SK-N-MC (cell line): ENCODE data around the gene FMN2.

ENCODE experiments used
- DNase-seq: peaks from one replicate; pipeline ENCODE4 v3.0.0-alpha.2; 2011; ENCODE audit warnings: low read depth, low spot score
- H3K27ac ChIP-seq: fragments of 200-600 bp; sonication (generic); 2 replicates; pipeline ENCODE4 v1.5.1; 2016; ENCODE audit warnings: mixed run types
- H3K36me3 ChIP-seq: fragments of 200-600 bp; sonication (generic); 2 replicates; pipeline ENCODE4 v1.6.1; 2017; ENCODE audit warnings: antibody characterized with exemption, low read length, mixed read lengths; ENCODE audit not compliant: insufficient read depth
- H3K4me3 ChIP-seq: fragments of 200-600 bp; sonication (generic); 2 replicates; pipeline ENCODE4 v1.5.1; 2016
- H3K9ac ChIP-seq: fragments of 200-600 bp; sonication (generic); 2 replicates; pipeline ENCODE4 v1.8.0; 2017; ENCODE audit warnings: mixed run types, mixed read lengths; ENCODE audit not compliant: insufficient read length
- H3K9me3 ChIP-seq: fragments of 200-600 bp; sonication (generic); 2 replicates; pipeline ENCODE4 v1.6.1; 2017; ENCODE audit warnings: low read depth, mild to moderate bottlenecking, antibody characterized with exemption, low read length, moderate library complexity, mixed read lengths
- EZH2 ChIP-seq: fragments of 200-600 bp; sonication (generic); IDR thresholded peaks from one replicate; pipeline ENCODE4 v1.6.1; 2017; ENCODE audit warnings: antibody characterized with exemption
- FOXP2 ChIP-seq: optimal IDR thresholded peaks from 2 replicates; pipeline ENCODE3; 2011; ENCODE audit warnings: mild to moderate bottlenecking, moderate library complexity; ENCODE audit not compliant: insufficient read depth; ENCODE audit errors: extremely low read length, control extremely low read depth
- POLR2AphosphoS5 ChIP-seq: IDR thresholded peaks from 2 replicates; pipeline ENCODE4 v1.6.1; 2012; ENCODE audit warnings: mild to moderate bottlenecking, low read depth, low read length, borderline replicate concordance

The FMN2 gene

DNA sequence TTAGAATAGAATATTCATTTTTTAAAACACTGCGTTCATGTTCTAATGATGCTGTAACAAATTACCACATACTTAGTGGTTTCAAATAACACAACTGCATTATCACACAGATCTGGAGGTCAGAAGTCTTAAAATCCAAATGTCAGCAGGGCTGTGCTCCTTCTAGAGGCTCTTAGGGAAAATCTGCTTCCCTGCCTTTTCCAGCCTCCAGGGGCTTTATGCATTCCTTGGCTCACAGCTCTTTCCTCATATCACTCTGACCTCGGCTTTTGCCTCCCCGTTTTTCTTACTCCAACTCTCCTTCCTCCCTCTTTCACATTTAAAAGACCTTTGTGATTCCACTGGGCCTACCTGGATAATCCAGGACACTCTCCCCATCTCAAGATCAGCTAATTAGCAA is 18.6 kb upstream of the FMN2 start:
- no peak for DNase-seq
- no peak for TF ChIP-seq FOXP2
- TF ChIP-seq EZH2 = no peak
- TF ChIP-seq POLR2AphosphoS5 = no peak
- H3K36me3 ChIP-seq = no peaks in the 10 kb centered on the region
- H3K4me3 ChIP-seq = no peak overlapping the region
- no peak overlapping the region for H3K9ac ChIP-seq
- no peaks in the 10 kb centered on the region for H3K9me3 ChIP-seq
- H3K27ac ChIP-seq = no peak overlapping the region

DNA sequence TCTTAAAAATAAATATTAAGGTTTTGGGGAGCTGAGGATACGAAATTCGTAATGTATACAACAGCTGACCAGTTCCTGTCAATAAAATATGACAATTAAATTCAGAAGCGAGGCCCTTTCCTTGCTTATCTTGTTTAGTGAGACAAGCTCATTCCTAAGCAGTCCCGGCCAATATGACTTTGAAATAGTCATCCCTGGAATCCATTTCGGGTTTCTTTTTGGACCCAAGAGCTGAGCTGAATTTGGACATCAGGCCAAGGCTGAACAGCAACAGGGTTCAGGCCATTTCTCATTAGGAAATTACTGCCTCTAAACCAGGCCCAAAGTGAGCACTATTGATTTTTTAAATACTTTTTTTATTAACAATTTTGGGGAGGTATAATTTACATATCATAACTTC is 17.3 kb upstream of the FMN2 start:
- TF ChIP-seq FOXP2 = no peak
- TF ChIP-seq EZH2 = no peak
- TF ChIP-seq POLR2AphosphoS5 = no peak
- H3K4me3 ChIP-seq = no peak overlapping the region
- no peak for DNase-seq

DNA sequence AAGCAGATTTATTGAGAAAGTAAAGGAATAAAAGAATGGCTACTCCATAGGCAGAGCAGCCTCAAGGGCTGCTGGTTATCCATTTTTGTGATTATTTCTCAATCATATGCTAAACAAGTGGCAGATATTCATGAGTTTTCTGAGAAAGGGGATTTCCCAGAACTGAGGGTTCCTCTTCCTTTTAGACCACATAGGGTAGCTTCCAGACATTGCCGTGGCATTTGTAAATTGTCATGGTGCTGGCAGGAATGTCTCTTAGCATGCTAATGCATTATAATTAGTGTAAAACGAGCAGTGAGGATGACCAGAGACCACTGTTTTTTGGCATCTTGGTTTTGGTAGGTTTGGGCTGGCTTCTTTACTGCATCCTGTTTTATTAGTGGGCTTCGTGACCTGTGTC is 16.8 kb upstream of the FMN2 start:
- no peak overlapping the region for H3K27ac ChIP-seq
- H3K9ac ChIP-seq = no peak overlapping the region
- no peak for TF ChIP-seq POLR2AphosphoS5
- no peaks in the 10 kb centered on the region for H3K9me3 ChIP-seq
- H3K36me3 ChIP-seq = no peaks in the 10 kb centered on the region
- H3K4me3 ChIP-seq = no peak overlapping the region
- no peak for DNase-seq

More for the DNA sequence above, 17.3 kb upstream of the FMN2 start:
- H3K36me3 ChIP-seq = no peaks in the 10 kb centered on the region
- H3K27ac ChIP-seq = no peak overlapping the region
- no peak overlapping the region for H3K9ac ChIP-seq
- no peaks in the 10 kb centered on the region for H3K9me3 ChIP-seq

DNA sequence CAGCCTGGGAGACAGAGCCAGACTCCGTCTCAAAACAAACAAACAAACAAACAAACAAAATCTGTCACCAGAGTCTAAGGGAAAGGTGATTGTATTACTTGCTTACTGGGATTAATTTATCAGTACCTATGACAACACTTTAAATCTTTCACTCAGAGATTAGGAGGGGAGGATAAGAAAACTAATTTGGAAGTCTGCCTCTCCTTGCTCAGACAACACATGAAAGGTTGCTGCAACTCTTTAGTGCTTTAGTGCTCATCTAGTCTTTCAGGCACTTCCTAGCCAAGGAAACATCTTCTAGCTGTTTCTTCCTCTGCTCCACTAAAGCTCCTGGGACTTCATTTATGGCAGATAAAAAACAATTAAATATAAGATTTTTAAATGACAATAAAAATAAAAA is 7.3 kb upstream of the FMN2 start:
- Histone ChIP-seq H3K4me3 (no peak overlapping the region), H3K27ac (no peak overlapping the region), H3K9me3 (no peaks in the 10 kb centered on the region), H3K36me3 (no peaks in the 10 kb centered on the region), H3K9ac (no peak overlapping the region)
- DNase-seq = no peak
- TF ChIP-seq EZH2 (no peak), POLR2AphosphoS5 (no peak)

DNA sequence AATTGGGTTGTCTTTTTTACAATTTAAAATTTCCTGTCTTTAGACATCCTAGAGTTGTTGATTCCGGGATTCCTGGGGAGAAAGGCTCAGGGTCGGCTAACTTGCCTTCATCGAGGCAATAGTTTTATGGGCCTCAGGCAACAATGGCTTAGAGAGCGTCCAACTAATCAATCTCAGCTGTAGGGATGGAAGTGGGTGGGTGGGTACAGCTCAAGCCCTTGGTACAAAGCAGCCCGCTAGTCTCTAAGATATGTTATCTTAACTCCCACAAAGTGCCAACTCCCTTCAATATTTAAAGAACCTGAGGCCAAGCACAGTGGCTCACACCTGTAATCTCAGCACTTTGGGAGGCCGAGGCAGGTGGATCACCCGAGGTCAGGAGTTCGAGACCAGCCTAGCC is 6.9 kb upstream of the FMN2 start:
- no peak for DNase-seq
- H3K4me3 ChIP-seq = no peak overlapping the region
- TF ChIP-seq FOXP2 (no peak), POLR2AphosphoS5 (no peak), EZH2 (no peak)
- H3K27ac ChIP-seq = no peak overlapping the region
- no peaks in the 10 kb centered on the region for H3K36me3 ChIP-seq
- H3K9ac ChIP-seq = no peak overlapping the region
- no peaks in the 10 kb centered on the region for H3K9me3 ChIP-seq

DNA sequence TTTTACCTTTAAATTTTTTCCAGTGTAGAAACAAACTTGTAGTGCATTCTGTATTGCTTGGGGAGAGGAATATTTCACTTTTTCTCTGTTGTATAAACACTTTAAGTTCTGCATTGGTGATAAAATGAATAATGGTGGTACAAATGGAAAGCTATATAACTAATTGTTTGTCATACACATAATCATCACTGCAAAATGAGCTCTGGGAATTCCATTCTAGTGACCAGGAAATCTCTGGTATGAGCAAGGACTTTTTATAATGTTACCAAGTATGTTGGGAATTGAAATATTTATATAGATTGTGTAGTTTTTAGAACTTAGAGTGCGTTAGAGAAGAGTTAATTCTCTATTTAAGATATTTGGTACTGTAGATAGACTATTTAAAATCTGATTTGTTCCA is 5.0 kb upstream of the FMN2 start:
- H3K4me3 ChIP-seq = no peak overlapping the region
- no peak overlapping the region for H3K9ac ChIP-seq
- H3K27ac ChIP-seq = no peak overlapping the region
- H3K9me3 ChIP-seq = no peaks in the 10 kb centered on the region
- DNase-seq = no peak
- no peaks in the 10 kb centered on the region for H3K36me3 ChIP-seq
- TF ChIP-seq POLR2AphosphoS5 (no peak), EZH2 (no peak), FOXP2 (no peak)

DNA sequence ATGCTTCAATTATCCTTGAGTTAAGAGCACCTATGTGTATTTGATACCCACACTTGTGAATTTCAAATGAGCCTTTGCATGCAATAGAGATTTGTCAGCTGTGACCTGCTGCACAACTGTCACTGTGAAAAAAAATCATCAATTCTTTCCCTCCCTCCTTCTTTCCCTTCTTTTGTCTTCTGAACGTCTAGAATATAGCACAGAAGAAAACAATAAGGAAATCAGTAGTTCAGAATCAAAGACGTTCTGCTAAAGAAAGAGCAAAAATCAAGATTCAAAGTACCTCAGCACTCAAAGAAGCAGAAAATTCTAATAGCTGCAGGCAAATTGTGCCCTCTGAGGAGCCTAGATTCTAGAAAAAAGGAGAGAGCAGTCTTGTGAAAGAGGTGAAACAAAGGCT is 1.7 kb upstream of the FMN2 start:
- Histone ChIP-seq H3K36me3 (no peaks in the 10 kb centered on the region), H3K9ac (no peak overlapping the region), H3K9me3 (no peaks in the 10 kb centered on the region), H3K4me3 (no peak overlapping the region), H3K27ac (no peak overlapping the region)
- no peak for DNase-seq
- TF ChIP-seq FOXP2 = no peak
- no peak for TF ChIP-seq POLR2AphosphoS5
- TF ChIP-seq EZH2 = no peak

DNA sequence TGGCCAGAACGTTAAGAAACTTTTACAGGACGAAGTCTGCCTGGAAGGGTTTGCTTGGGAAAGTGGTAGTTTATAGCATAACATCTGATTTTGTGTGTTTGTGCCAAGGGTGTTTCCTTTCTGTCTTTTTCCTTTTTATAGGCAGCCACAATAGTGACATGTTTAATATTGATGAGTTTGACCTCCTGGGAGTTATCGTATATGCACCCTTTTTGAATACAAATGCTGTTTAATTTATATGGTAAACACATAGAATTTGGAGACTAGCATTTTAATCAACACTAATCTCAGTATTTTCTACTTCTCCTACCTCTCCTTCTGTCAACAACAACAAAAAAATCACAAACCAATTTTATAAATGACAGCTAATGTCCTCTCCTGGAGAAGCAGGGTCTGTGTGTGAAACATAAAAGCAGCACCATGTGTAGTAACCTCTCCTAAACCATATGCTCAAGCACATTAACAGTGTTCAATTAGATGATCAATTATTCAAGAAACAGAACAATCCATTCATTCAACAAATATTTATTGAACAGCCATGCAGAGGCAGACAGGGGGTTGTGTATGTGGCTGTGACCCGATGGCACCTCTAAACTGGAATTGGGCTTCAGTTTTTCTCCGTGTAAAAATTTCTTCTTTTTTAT is 604 bp upstream of the FMN2 start:
- TF ChIP-seq POLR2AphosphoS5 (no peak), FOXP2 (no peak), EZH2 (no peak)
- H3K27ac ChIP-seq = no peak overlapping the region
- H3K36me3 ChIP-seq = no peaks in the 10 kb centered on the region
- DNase-seq = no peak
- H3K9ac ChIP-seq = no peak overlapping the region
- H3K4me3 ChIP-seq = no peak overlapping the region; the same call in 1 of the 2 replicates
- H3K9me3 ChIP-seq = no peaks in the 10 kb centered on the region

DNA sequence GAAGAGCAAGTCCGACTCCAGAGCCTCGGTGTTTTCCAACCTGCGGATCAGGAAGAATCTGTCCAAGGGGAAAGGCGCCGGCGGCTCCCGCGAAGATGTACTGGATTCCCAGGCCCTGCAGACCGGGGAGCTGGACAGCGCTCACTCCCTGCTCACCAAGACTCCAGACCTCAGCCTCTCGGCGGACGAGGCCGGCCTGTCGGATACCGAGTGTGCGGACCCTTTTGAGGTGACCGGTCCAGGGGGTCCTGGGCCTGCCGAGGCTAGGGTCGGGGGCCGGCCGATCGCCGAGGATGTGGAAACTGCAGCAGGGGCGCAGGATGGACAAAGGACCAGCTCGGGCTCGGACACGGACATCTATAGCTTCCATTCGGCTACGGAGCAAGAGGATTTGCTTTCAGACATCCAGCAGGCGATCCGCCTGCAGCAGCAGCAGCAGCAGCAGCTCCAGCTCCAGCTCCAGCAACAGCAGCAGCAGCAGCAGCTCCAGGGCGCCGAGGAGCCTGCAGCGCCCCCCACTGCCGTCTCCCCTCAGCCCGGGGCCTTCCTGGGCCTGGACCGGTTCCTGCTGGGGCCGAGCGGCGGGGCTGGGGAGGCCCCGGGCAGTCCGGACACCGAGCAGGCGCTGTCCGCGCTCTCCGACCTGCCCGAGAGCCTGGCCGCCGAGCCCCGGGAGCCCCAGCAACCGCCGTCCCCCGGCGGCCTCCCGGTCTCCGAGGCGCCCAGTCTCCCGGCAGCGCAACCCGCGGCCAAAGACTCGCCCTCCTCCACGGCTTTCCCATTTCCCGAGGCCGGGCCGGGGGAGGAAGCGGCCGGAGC is 827 bp downstream of the FMN2 start:
- no peak overlapping the region for H3K27ac ChIP-seq
- no peaks in the 10 kb centered on the region for H3K9me3 ChIP-seq
- no peak overlapping the region for H3K4me3 ChIP-seq
- H3K36me3 ChIP-seq = no peaks in the 10 kb centered on the region
- no peak for DNase-seq
- H3K9ac ChIP-seq = no peak overlapping the region
- TF ChIP-seq FOXP2 (no peak), EZH2 (peak; percentile 32)
